ENCODE data around the gene MSL1.
A peak's percentile ranks its signal among the peaks of the same experiment; 100 is the strongest.

GRCh38 chr17:40095351-40095943 lies 26.3 kb upstream of the MSL1 start:
- TF ChIP-seq POLR2A (IDR thresholded peaks at IDR 0.05) (peak in 1 of 4 donors; percentile 20), CTCF (IDR thresholded peaks at IDR 0.05) (no peak)
